Non-pigmented ciliary epithelial cell (primary cell): ENCODE data around the gene PTPRN2.
"Not testable (repeated sequence)": the region's sequence is repeated elsewhere in the genome, so short reads cannot be mapped to it uniquely, and the experiment has no call there.

Experiments
- DNase-seq: peaks from one replicate; pipeline ENCODE4 v3.0.0-alpha.2; 2010; ENCODE audit warnings: low read depth

Gene PTPRN2

DNA sequence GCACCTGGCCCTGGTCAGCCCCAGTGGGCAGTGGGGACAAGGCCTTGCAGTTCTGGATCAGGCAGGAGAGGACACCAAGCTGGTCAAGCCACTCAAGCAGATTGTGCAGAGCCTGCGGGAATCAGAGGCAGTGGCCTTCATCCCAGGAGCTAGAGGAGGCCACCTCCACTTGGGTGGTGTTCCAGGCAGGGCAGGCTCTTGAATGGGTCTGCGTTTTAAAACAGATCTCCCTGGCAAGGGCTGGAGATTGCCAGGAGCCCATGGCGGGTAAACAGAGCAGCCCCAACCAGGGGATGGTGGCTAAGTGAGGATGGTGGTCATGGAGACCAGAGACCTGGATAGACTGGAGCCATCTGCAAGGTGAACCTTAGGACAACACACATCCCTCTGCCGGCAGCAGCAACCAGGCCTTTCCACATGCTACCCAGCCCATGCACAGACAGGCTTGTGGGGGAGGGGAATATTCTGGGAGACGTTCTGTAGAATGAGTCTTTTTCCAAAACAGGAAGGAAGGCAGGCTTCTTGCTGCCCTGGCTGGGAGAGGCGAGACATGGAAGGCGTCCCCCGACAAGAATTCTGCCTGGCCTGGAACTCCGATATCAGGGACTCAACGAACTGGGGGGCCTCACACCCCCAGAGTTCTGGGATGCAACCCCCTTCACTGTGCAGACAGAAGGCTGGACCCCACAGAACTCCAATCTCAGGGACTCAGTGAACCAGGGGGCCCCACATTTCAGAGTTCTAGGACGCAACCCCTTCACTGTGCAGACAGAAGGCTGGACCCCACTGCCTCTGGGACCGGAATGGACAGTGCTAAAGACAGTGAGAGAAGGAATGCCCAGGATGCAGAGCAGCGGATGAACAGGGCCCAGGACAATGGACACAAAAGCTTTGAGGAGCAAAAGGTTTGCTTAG, 264.8 kb downstream of the PTPRN2 start:
- DNase-seq: no peak

GRCh38 chr7:158321936-158322615, 265.5 kb downstream of the PTPRN2 start:
- no peak for DNase-seq

DNA sequence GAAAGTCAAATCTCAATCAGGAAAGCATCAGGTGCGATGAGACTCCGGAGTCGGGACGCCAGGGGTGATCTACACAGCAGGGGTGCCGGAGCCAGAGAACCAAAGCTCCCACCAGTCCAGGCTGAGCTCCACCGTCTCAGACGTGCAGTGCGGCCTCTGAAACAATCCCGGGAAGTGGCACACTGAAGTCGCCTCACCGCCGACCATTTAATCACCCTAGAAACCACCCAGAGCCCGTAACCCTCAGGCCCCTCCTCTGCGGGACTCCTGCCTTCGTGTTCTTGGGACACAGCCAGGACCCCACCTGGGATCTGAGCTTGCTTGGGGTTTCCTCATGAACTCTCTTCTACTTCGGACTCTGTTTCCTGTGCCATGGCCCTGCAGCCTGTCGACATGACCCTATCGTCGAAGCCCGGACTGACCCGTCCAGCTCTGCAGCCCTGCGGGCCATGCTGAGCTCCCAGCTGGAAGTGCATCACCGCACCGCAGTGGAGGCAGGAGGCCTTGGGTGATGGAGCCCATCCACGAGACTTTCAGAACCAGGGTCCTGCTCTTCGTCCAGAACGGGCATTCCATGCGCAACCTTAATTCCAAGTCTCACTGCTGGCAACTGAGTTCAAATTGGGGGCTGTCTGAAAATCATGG, 266.4 kb downstream of the PTPRN2 start:
- no peak for DNase-seq

- DNase-seq: no peak
These were observed 267.3 kb downstream of the PTPRN2 start for GRCh38 chr7:158320328-158320727.

- DNase-seq: no peak
These were observed 269.1 kb downstream of the PTPRN2 start for GRCh38 chr7:158318511-158318913.

DNA sequence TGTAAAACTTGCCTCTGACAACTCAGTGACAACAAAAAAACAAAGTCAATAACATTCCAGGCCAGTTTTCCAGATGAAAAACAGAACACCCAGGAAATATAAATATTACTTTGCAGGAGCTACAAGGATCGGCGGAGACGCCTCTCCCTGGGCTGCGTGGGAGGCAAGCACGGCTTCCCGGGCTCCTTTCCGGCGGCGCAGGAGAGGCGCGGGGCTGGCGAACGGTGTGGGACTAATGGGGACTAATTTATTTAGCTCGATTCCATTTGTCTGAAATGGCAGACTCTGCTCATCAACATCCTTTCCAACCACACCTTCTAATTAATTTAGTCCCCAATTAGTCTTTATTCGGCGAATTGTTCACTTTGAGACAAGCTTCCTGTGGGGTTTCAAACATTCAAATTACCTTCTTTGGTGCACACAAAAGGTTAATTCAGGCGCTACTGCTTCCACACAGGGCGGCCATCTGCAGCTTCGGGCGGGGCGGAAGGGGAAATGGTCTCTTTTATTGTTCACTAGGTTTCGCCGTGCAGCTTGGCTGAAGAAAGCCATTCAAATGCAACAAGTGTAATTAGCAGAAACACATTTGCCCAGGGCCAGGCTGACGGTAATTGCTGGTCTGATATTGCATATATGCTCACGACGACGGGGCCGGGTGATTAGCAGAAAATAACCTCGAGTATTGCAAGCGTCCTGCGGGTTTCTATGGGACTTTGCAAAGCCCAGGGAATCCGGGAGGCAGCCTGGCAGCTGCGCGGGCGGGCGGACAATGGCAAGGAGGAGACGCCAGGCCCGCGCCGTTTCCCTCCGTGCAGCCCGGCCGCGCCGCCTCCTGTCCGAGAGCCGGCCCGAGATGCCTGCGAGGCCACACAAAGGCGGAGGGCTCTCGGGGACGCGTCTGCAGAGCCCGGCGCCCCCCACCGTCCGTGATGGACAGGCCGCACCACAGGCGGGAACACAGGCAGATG, 270.1 kb downstream of the PTPRN2 start:
- no peak for DNase-seq

- no peak for DNase-seq
These were observed 271.1 kb downstream of the PTPRN2 start for GRCh38 chr7:158316466-158317031.

DNA sequence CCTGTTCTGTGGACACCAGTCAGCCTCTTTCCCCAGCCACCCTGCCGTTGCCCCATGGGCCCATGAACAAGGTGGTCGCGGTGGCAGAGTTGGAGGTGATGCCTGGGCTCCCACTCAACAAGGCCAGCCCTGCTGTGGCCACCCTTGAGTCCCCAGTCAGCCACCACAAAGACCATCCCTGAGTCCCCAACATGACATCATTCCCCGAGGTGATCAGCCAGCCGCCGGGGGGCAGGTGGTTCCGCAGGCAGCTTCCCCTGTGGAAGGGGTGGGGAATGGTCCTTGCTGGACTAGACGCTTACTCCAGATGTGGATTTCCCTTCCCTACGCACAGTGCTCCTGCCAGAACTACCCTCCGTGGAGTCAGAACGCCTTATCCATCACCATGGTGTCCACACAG, 271.7 kb downstream of the PTPRN2 start:
- DNase-seq: no peak

- no peak for DNase-seq
These were observed 272.3 kb downstream of the PTPRN2 start for GRCh38 chr7:158315326-158315725.

DNA sequence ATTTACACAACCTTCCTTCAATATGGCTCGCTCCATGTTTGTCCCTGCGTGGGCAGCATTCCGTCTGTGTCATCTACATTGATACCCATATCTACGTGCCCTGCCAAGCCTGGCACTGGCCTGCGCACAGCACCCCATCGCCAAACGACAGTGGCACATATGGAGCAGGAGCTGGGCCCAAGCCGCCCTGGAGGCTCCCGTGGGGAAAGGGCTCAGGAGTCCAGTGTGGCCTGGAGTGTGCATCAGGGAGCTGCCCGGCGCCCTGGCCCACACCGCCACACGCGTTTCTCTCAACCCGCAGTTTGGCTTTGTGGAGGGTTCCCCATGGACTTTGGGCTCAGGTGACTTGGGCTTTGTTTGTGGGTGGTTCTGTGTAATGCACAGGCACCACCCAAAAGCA, 273.2 kb downstream of the PTPRN2 start:
- DNase-seq: no peak

DNA sequence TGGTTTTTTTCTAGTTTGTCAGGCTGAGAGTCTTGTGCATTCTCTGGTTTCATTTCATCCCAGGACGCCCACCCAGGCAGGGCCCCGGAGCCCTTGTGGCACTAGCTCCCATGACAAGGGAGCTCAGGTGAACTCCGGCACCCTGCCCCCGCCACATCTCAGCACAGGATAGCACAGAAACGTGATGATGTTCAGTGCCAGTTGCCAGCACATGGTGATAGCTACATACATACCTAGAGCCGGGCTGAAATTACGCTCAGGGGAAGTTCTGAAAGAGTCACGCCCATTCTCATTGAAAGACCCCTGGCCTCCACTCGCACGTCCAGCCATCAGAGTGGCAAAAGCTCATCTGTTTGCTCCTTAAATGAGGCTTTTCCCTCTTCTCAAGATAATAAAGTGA, 273.7 kb downstream of the PTPRN2 start:
- no peak for DNase-seq

DNA sequence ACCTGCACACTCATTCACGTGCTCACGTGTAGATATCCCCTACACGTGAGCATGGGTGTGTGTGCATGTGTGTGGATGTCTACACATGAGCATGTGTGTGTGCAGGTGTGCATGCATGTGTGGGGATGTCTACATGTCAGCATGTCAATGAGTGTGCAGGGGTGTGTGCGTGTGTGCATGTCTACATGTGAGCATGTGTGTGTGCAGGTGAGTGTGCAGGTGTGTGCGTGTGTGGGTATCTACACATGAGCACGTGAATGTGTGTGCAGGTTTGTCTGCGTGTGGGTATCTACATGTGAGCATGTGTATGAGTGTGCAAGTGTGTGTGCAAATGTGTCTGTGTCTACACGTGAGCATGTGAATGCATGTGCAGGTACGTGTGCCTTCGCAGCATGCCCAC, 274.8 kb downstream of the PTPRN2 start:
- DNase-seq: no peak

DNA sequence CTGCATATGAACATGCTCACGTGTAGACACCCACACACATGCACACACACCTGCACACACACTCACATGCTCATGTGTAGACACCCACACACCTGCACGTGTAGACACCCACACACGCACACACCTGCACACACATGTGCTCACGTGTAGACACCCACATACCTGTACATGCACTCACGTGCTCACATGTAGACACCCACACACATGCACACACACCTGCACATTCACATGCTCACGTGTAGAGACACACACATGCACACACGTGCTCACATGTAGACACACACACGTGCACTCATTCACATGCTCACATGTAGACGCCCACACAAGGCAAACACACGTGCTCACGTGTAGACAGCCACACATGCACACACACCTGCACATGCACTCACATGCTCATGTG, 275.8 kb downstream of the PTPRN2 start:
- DNase-seq: no peak

- DNase-seq: no peak
These were observed 276.5 kb downstream of the PTPRN2 start for GRCh38 chr7:158310924-158311666.

DNA sequence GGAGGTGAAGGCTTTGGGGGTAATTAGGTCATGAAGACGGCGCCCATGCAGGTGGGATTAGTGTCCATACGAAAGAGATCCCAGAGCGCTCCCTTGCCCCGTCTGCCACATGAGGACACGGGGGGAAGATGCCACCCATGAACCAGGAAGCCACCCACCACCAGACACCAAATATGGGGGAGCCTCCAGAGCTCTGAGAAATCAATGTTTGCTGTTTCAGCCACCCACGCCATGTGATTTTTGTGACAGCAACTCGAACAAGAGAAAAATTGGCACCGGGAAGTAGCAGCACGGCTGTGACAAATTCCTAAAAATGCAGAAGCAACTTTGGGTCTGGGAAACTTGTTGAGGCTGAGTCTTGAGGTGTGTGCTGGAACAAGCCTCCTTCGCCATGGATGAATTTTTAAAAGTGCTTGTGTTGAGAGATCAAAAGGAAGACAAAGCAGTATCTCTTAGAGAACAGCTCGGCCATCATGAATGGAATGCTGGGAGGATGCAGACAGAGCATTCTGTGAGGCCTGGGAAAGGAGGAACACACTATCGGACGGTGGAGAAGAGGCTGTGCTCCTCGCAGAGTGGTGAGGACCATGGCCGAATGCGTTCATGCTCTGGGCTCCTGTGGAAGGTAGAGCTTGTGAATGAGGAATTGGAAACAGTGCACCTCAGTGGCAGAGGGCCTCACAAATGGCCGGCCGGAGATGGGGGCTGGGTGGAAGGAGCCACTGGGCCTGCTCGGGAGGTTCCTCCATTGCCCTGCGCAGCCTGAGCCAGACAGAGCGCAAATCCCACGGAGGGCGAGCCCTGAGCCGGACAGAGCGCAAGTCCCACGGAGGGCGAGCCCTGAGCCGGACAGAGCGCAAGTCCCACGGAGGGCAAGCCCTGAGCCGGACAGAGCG, 277.5 kb downstream of the PTPRN2 start:
- DNase-seq: no peak

GRCh38 chr7:158308001-158308400, 279.6 kb downstream of the PTPRN2 start:
- DNase-seq: no peak

DNA sequence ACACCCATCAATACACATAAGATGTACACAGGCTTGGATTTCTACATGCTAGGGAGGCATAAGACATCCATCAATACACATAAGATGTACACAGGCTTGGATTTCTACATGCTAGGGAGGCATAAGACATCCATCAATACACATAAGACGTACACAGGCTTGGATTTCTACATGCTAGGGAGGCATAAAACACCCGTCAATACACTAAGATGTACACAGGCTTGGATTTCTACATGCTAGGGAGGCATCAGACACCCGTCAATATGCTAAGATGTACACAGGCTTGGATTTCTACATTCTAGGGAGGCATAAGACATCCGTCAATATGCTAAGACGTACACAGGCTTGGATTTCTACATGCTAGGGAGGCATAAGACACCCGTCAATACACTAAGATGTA, 283.6 kb downstream of the PTPRN2 start:
- DNase-seq: not testable (repeated sequence)

- DNase-seq: no peak
These were observed 284.5 kb downstream of the PTPRN2 start for GRCh38 chr7:158303121-158303520.

- DNase-seq: no peak
These were observed 285.2 kb downstream of the PTPRN2 start for GRCh38 chr7:158302274-158303070.
